ENCODE results near the gene ZNF521. TPM values are rescaled to one million over a fixed set of nuclear protein-coding genes. Genes with fewer than 3 reads are reported as not detected.

Gene ZNF521
- total and polyA plus RNA-seq, 2 of the 13 experiments (the other 11 are each of a cell fraction or from before 2014, with no cell fraction given): 0.02 TPM; not detected in 1

DNA sequence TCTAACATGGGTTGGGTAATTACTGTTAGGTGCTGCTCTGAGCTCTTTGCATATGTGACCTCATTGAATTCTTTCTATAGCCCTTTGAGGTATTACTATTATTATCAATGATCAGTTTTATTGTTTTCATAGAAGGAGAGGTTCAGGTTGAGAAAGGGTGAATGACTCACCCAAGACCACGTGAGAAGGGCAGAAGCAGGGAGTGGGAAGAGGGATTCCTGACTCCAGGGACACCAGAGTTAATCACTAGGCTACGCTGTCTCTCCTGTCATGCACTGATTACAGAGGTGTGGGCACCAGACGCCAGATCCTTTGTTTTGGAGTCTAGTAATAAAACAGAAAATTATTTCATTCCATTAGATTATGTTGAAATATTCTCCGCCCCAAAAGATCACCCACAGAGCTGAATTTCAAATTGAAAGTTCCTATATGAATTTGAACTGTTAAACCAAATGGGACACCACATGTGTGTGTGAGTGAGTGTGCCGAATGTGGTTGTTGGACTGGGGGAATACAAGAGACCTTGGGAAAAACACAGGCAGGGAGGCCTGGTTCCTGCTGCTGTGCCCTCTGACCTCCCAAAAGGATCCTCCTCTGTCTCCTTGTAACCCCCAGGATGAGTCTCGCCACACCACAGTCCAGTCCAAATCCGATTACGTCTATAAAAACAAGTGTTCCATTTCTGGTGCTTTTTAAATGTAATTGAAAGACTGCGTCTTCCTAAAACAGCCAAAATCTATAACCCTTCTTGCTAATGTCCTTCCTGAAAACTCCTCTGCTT lies 215.4 kb downstream of the ZNF521 start:
- FAIRE-seq (no peak), ATAC-seq (no peak), DNase-seq (ENCODE audit: low spot score) (no peak)
- TF ChIP-seq ZBTB42 (CRISPR knock-in tag; IDR thresholded peaks at IDR 0.05) (no peak), ADNP (CRISPR knock-in tag; IDR thresholded peaks at IDR 0.05) (no peak), ZNF138 (CRISPR knock-in tag; IDR thresholded peaks at IDR 0.05; ENCODE audit: low read depth) (no peak), HOXA9 (CRISPR knock-in tag; IDR thresholded peaks at IDR 0.05; ENCODE audit: borderline replicate concordance) (no peak)
- TF ChIP-seq, protein P1, sequence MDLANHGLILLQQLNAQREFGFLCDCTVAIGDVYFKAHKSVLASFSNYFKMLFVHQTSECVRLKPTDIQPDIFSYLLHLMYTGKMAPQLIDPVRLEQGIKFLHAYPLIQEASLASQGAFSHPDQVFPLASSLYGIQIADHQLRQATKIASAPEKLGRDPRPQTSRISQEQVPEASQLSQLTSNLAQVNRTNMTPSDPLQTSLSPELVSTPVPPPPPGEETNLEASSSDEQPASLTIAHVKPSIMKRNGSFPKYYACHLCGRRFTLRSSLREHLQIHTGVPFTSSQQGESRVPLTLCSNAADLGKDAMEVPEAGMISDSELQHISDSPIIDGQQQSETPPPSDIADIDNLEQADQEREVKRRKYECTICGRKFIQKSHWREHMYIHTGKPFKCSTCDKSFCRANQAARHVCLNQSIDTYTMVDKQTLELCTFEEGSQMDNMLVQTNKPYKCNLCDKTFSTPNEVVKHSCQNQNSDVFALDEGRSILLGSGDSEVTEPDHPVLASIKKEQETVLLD (CRISPR knock-in tag; IDR thresholded peaks at IDR 0.05; ENCODE audit: low read depth): no peak
- Histone ChIP-seq H3K36me3 (replicated peaks in 1 of 2; ENCODE audit: control insufficient read depth in 1 of 2, insufficient read depth in 2 of 2, low read length in 2 of 2) (no peaks in the 10 kb centered on the region), H3K27ac (ENCODE audit: extremely low read length, insufficient read depth, low read length) (no peak overlapping the region), H3K79me2 (ENCODE audit: insufficient read depth, low read length) (no peaks in the 10 kb centered on the region), H3K9me3 (ENCODE audit: low read length) (no peaks in the 10 kb centered on the region), H4K20me1 (ENCODE audit: insufficient read depth, low read length) (no peaks in the 10 kb centered on the region), H2AFZ (ENCODE audit: low read length) (no peak overlapping the region), H3K9ac (ENCODE audit: insufficient read depth, low read depth, low read length) (no peak overlapping the region), H3K27me3 (ENCODE audit: control insufficient read depth in 1 of 2, insufficient read depth in 2 of 2, low read length in 2 of 2) (no peaks in the 10 kb centered on the region), H3K4me2 (ENCODE audit: low read depth, low read length) (no peak overlapping the region), H3K4me3 (replicated peaks in 1 of 3; ENCODE audit: insufficient read depth in 1 of 3, low read depth in 2 of 3, low read length in 3 of 3) (no peak overlapping the region), H3K4me1 (ENCODE audit: insufficient read depth, low read length) (no peaks in the 10 kb centered on the region)
- BruUV-seq (replicated peaks): no TSS peak
- POLR2A ChIA-PET: no interaction called here
- CTCF ChIA-PET (ENCODE audit: low intra/inter-chr PET ratio, low total read pairs): no interaction called here
- intact Hi-C loops (cut with micrococcal nuclease; ENCODE audit: unreplicated experiment): no loop called here
- in situ Hi-C loops (cut with HindIII; ENCODE audit: extremely low pct_ligation_motif_present, low pct_unique_long_range_greater_than_20kb): no loop called here
- 34% methylated on average over 9 of the region's 9 CpGs for WGBS (ENCODE audit: low lambda C conversion rate)

- H2AFZ ChIP-seq (ENCODE audit: low read length): no peak overlapping the region
- H3K79me2 ChIP-seq (ENCODE audit: insufficient read depth, low read length): no peaks in the 10 kb centered on the region
- no peaks in the 10 kb centered on the region for H4K20me1 ChIP-seq (ENCODE audit: insufficient read depth, low read length)
- DNase-seq (ENCODE audit: low spot score) (no peak), FAIRE-seq (no peak), ATAC-seq (no peak)
- H3K9ac ChIP-seq (ENCODE audit: insufficient read depth, low read depth, low read length): no peak overlapping the region
- no peak overlapping the region for H3K4me2 ChIP-seq (ENCODE audit: low read depth, low read length)
- no peak overlapping the region for H3K4me3 ChIP-seq (replicated peaks in 1 of 3; ENCODE audit: insufficient read depth in 1 of 3, low read depth in 2 of 3, low read length in 3 of 3)
- WGBS (ENCODE audit: low lambda C conversion rate): 2% methylated on average over 2 of the region's 2 CpGs
- intact Hi-C loops (cut with micrococcal nuclease; ENCODE audit: unreplicated experiment) (no loop called here), in situ Hi-C loops (cut with HindIII; ENCODE audit: extremely low pct_ligation_motif_present, low pct_unique_long_range_greater_than_20kb) (no loop called here)
- CTCF ChIA-PET (ENCODE audit: low intra/inter-chr PET ratio, low total read pairs): no interaction called here
- BruUV-seq (replicated peaks): no TSS peak
- H3K27me3 ChIP-seq (ENCODE audit: control insufficient read depth in 1 of 2, insufficient read depth in 2 of 2, low read length in 2 of 2): no peaks in the 10 kb centered on the region
- POLR2A ChIA-PET: no interaction called here
- H3K4me1 ChIP-seq (ENCODE audit: insufficient read depth, low read length): no peaks in the 10 kb centered on the region
- H3K9me3 ChIP-seq (ENCODE audit: low read length): no peaks in the 10 kb centered on the region
- H3K27ac ChIP-seq (ENCODE audit: extremely low read length, insufficient read depth, low read length): no peak overlapping the region
- H3K36me3 ChIP-seq (replicated peaks in 1 of 2; ENCODE audit: control insufficient read depth in 1 of 2, insufficient read depth in 2 of 2, low read length in 2 of 2): no peaks in the 10 kb centered on the region
- no peak for TF ChIP-seq FOXK2 (IDR thresholded peaks at IDR 0.05)
- TF ChIP-seq ZNF501 (CRISPR knock-in tag; IDR thresholded peaks at IDR 0.05): no peak
- no peak for TF ChIP-seq CBX1 (IDR thresholded peaks at IDR 0.05; ENCODE audit: low read depth)
- TF ChIP-seq, protein P2, sequence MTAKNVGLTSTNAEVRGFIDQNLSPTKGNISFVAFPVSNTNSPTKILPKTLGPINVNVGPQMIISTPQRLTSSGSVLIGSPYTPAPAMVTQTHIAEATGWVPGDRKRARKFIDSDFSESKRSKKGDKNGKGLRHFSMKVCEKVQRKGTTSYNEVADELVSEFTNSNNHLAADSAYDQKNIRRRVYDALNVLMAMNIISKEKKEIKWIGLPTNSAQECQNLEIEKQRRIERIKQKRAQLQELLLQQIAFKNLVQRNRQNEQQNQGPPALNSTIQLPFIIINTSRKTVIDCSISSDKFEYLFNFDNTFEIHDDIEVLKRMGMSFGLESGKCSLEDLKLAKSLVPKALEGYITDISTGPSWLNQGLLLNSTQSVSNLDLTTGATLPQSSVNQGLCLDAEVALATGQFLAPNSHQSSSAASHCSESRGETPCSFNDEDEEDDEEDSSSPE (CRISPR knock-in tag; IDR thresholded peaks at IDR 0.05): no peak
- TF ChIP-seq GATA4 (IDR thresholded peaks at IDR 0.05; ENCODE audit: borderline replicate concordance, low read depth): no peak
- no peak for TF ChIP-seq ZNF280D (CRISPR knock-in tag; IDR thresholded peaks at IDR 0.05)
These were observed 217.1 kb downstream of the ZNF521 start for GRCh38 chr18:25134861-25135260.
